HepG2 (cell line): Measurements from ENCODE around the gene PLEKHM2.

Experiments
- CC2D1A ChIP-seq: sonication (generic); formaldehyde crosslinking; IDR thresholded peaks from 2 replicates; pipeline ENCODE4 v1.8.1; 2023; ENCODE audit warnings: mild to moderate bottlenecking, missing genetic modification reagents
- ELF4 ChIP-seq: sonication (generic); formaldehyde crosslinking; IDR thresholded peaks from 2 replicates; pipeline ENCODE4 v1.5.0; 2020; ENCODE audit warnings: missing genetic modification reagents, mild to moderate bottlenecking, moderate library complexity, borderline replicate concordance
- GMEB1 ChIP-seq: sonication (generic); formaldehyde crosslinking; IDR thresholded peaks from 2 replicates; pipeline ENCODE4 v1.5.1; 2020; ENCODE audit warnings: missing genetic modification reagents, mild to moderate bottlenecking, borderline replicate concordance
- HNRNPH1 ChIP-seq: fragments of 200-400 bp; formaldehyde crosslinking; optimal IDR thresholded peaks from 2 replicates; pipeline ENCODE3; 2017; ENCODE audit warnings: mild to moderate bottlenecking, low read depth, low read length
- SP4 ChIP-seq: sonication (generic); formaldehyde crosslinking; IDR thresholded peaks from 2 replicates; pipeline ENCODE4 v1.8.1; 2023; ENCODE audit warnings: mild to moderate bottlenecking, missing genetic modification reagents
- ZBTB34 ChIP-seq: sonication (generic); formaldehyde crosslinking; IDR thresholded peaks from 2 replicates; pipeline ENCODE4 v1.8.0; 2022; ENCODE audit warnings: mild to moderate bottlenecking, missing genetic modification reagents

- TF ChIP-seq SP4 (CRISPR knock-in tag): no peak
- no peak for TF ChIP-seq ELF4 (CRISPR knock-in tag)
- no peak for TF ChIP-seq HNRNPH1
- TF ChIP-seq GMEB1 (CRISPR knock-in tag): no peak
- TF ChIP-seq CC2D1A (CRISPR knock-in tag): no peak
- TF ChIP-seq ZBTB34 (CRISPR knock-in tag): no peak
These were observed 628 bp upstream of the PLEKHM2 start for GRCh38 chr1:15683345-15684039.
